NCI-H2196 treated with DMSO at 0.1 percent for 48 hours (cell line): Measurements from ENCODE around the gene SLC30A3.

Source experiments
- DNase-seq: peaks from one replicate; lab custom pipeline; 2025; ENCODE audit not compliant: unreplicated experiment; lab: John Stamatoyannopoulos, UW

The SLC30A3 gene

DNA sequence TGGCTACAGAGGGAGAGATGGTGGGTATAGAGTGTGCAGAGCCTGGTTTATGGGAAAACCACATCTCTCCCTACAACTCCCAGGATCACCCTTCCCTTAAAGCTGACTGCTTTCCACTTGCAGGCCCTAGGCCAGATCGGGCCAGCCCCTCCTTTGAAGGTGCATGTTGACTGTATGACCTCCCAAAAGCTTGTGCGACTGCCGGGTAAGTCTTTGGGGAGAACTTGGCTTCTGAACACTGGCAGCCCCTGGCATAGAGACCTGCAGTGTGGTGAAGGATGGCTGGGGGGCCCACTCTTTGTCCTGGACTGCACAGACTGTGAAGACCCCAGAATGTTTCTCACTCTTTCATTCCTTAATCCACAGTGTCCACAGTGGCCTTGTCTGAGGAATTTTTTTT lies 26.2 kb downstream of the SLC30A3 start:
- no peak for DNase-seq

DNA sequence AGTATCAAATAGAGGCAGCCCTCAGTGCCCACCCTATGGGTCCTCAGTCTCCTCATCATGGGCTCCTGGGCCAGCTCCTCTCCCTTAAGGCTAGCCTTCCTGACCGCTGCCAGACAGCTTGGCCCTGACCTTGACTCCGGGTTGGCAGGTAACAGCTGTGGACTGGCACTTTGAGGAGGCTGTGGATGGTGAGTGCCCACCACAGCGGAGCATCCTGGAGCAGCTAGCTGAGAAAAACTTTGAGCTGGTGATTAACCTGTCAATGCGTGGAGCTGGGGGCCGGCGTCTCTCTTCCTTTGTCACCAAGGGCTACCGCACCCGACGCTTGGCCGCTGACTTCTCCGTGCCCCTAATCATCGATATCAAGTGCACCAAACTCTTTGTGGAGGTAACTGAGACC lies 26.7 kb downstream of the SLC30A3 start:
- no peak for DNase-seq

GRCh38 chr2:27233341-27233740 lies 29.5 kb downstream of the SLC30A3 start:
- DNase-seq: no peak

DNA sequence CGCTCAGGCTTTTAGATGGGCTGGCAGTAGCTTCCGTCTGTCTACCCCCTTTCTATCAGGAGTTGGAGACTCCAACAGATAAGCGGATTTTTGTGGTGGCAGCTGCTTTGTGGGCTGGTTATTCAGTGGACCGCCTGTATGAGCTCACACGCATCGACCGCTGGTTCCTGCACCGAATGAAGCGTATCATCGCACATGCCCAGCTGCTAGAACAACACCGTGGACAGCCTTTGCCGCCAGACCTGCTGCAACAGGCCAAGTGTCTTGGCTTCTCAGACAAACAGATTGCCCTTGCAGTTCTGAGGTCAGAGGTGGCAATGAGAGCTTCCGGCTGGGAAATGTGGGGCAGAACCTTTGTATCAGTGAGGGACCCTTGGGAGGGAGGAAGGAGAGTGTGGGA lies 30.9 kb downstream of the SLC30A3 start:
- no peak for DNase-seq

- DNase-seq: no peak
These were observed 35.3 kb downstream of the SLC30A3 start for GRCh38 chr2:27227501-27227900.

DNA sequence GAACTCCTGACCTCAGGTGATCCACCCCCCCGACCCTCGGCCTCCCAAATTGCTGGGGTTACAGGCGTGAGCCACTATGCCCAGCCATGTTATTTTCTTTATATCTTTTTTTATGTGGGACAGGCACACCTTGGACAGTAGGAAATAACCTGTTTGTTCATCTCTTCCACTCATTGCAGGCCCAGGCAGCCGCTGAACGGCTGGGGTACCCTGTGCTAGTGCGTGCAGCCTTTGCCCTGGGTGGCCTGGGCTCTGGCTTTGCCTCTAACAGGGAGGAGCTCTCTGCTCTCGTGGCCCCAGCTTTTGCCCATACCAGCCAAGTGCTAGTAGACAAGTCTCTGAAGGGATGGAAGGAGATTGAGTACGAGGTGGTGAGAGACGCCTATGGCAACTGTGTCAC lies 37.3 kb downstream of the SLC30A3 start:
- no peak for DNase-seq

- no peak for DNase-seq
These were observed 39.4 kb downstream of the SLC30A3 start for GRCh38 chr2:27223416-27223815.

DNA sequence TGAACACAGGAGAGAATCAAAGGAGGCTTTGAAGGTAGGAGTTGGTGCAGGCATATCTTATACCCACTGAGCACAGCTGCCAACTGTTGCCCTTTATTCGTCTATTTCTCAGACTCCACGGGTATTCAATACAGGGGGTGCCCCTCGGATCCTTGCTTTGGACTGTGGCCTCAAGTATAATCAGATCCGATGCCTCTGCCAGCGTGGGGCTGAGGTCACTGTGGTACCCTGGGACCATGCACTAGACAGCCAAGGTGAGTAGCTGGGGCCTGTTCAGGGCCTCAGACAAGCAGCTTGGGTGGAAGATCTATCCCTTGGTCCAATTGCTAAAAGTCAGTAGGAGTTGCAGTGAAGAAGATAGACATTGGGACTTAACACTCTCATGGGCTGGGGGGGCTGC lies 40.4 kb downstream of the SLC30A3 start:
- no peak for DNase-seq

GRCh38 chr2:27221166-27221565 lies 41.7 kb downstream of the SLC30A3 start:
- DNase-seq: no peak

GRCh38 chr2:27220091-27220490 lies 42.8 kb downstream of the SLC30A3 start:
- no peak for DNase-seq

DNA sequence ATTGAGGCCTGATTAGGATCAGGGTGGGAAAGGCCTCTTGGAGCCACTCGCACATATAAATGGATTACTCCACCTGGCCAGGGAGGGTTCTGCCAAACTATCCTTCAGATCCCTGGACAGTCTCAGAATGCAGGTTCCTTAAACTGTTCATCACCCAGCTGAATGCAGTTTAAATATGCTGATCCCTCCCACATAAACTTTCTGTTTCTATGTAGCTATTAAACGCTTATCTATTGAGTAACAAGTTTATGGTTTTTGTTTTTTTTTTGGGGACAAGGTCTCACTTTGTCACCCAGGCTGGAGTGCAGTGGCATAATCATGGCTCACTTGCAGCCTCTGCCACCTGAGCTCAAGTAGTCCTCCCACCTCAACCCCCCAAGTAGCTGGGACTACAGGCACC lies 43.8 kb downstream of the SLC30A3 start:
- DNase-seq: no peak

DNA sequence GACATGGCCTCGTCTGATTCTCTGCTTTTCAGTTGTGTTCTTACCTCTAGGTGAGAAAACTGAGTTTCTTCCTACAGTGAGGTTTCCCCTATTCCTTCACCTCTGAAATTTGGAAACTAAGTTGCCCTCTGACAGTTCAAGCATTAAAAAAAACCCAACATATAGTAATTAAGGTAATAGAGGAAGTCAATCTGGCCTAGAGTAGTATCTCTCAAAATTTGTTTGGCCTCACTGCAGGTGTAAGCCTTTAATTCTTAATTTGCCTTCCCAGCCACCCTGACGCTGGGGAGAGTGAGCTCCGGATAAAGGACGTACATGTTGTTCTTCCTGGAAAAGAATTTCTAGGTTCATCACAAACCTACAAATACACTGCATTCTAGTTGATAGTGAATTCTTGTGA lies 44.2 kb downstream of the SLC30A3 start:
- no peak for DNase-seq

- peak; percentile 82 for DNase-seq
These were observed 45.4 kb downstream of the SLC30A3 start, which contains the start of gene CAD for GRCh38 chr2:27217173-27218121. TSS of gene CAD (plus strand) at chr2:27217369. CDS start at chr2:27217552, 183 bp downstream.

GRCh38 chr2:27216416-27217137 lies 46.3 kb downstream of the SLC30A3 start:
- no peak for DNase-seq

GRCh38 chr2:27214941-27215340 lies 47.9 kb downstream of the SLC30A3 start:
- no peak for DNase-seq

DNA sequence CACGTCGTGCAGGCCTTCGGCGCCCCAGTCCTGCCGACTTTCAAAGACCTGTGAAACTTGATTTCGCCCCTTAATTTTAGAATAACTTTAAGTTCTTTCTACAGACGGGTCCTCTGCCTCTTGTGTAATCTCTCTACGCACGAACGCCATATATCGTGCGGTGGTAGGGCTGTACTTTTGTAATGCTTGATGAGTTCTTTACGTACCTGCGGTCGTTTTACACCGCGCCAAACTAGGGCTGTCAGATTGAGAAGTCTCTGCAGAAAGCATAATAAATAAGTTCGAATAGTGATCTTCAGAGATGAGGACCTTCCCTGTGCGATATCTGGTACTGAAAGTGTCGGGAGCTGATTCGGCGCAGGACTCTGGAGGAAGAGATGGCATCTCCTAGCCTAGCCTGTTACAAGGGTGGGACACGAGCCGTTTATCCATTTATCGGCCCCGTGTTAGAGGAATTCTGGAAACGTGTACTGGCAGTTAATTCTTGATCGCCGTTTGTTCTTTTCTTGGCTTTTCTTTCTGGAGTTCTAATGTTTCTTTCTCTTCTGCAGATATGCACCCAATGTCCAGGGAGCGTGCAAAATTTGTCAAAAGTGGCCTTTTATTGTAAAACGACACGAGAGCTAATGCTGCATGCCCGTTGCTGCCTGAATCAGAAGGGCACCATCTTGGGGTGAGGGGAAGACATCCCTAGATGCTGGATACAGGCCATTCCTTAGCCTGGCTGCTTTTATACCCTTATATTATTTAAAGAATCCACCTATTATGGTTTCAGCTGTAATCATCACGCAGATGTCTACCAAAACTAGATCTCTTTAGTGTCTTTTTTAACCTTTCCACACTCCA lies 50.0 kb downstream of the SLC30A3 start:
- no peak for DNase-seq

- DNase-seq: peak; percentile 88
These were observed 50.8 kb downstream of the SLC30A3 start, which contains the start of the genes ATRAID and SLC5A6 for GRCh38 chr2:27211943-27212625. TSS of gene ATRAID (plus strand) at chr2:27212041. CDS start at chr2:27212369, 328 bp downstream. TSS of gene SLC5A6 (minus strand) at chr2:27212268. CDS start at chr2:27207650, 4,618 bp downstream.

- DNase-seq: no peak
These were observed 51.5 kb downstream of the SLC30A3 start for GRCh38 chr2:27211241-27211942.

- DNase-seq: no peak
These were observed 53.0 kb downstream of the SLC30A3 start for GRCh38 chr2:27209621-27210401.
